H9 (cell line): ENCODE measurements around the gene KIAA1549. TPM values are rescaled to one million over a fixed set of nuclear protein-coding genes. Genes with fewer than 3 reads are reported as not detected.

Source experiments
- DNase-seq: peaks from one replicate; pipeline ENCODE4 v3.0.0-alpha.2; 2017
- H2AFZ ChIP-seq: one replicate; pipeline ENCODE4 v1.6.1; 2013; ENCODE audit warnings: mild to moderate bottlenecking, low read length, control low read depth, moderate library complexity
- H2AK5ac ChIP-seq: 2 replicates; pipeline ENCODE4 v1.6.1; 2013; ENCODE audit warnings: low read length, control low read depth, mixed read lengths; ENCODE audit not compliant: insufficient read length
- H2BK120ac ChIP-seq: one replicate; pipeline ENCODE4 v1.6.1; 2013; ENCODE audit warnings: low read depth, mild to moderate bottlenecking, low read length, control low read depth, inconsistent platforms; ENCODE audit not compliant: poor library complexity, severe bottlenecking
- H2BK12ac ChIP-seq: 2 replicates; pipeline ENCODE4 v1.6.1; 2013; ENCODE audit warnings: low read length, control low read depth, mixed read lengths, low read depth; ENCODE audit not compliant: insufficient read length
- H2BK15ac ChIP-seq: 2 replicates; pipeline ENCODE4 v1.6.1; 2013; ENCODE audit warnings: low read depth, low read length, control low read depth
- H2BK20ac ChIP-seq: one replicate; pipeline ENCODE4 v1.6.1; 2013; ENCODE audit warnings: low read depth, mild to moderate bottlenecking, low read length, control low read depth, inconsistent platforms; ENCODE audit not compliant: poor library complexity, severe bottlenecking
- H2BK5ac ChIP-seq: 2 replicates; pipeline ENCODE4 v1.6.1; 2013; ENCODE audit warnings: low read length, control low read depth, mixed read lengths; ENCODE audit not compliant: insufficient read length
- H3K14ac ChIP-seq: 2 replicates; pipeline ENCODE4 v1.6.1; 2013; ENCODE audit warnings: low read length, control low read depth; ENCODE audit not compliant: insufficient read depth
- H3K18ac ChIP-seq: 2 replicates; pipeline ENCODE4 v1.6.1; 2013; ENCODE audit warnings: low read depth, mild to moderate bottlenecking, mixed read lengths, low read length, control low read depth; ENCODE audit not compliant: insufficient read length
- H3K23ac ChIP-seq: 2 replicates; pipeline ENCODE4 v1.6.1; 2013; ENCODE audit warnings: low read length, control low read depth, mixed read lengths, low read depth; ENCODE audit not compliant: insufficient read length
- H3K23me2 ChIP-seq: 2 replicates; pipeline ENCODE4 v1.6.1; 2013; ENCODE audit warnings: low read depth, mild to moderate bottlenecking, mixed read lengths, low read length, control low read depth; ENCODE audit not compliant: insufficient read length, poor library complexity, severe bottlenecking
- H3K27ac ChIP-seq: 2 replicates; pipeline ENCODE4 v1.5.1; 2013; ENCODE audit warnings: low read length, control low read depth, mixed read lengths, low read depth; ENCODE audit not compliant: insufficient read length
- H3K27me3 ChIP-seq: 2 replicates; pipeline ENCODE4 v1.6.1; 2013; ENCODE audit warnings: low read length, control low read depth, inconsistent platforms; ENCODE audit not compliant: insufficient read depth
- H3K4ac ChIP-seq: 2 replicates; pipeline ENCODE4 v1.6.1; 2013; ENCODE audit warnings: low read depth, mild to moderate bottlenecking, control low read depth, inconsistent platforms, low read length, moderate library complexity
- H3K4me1 ChIP-seq: 2 replicates; pipeline ENCODE4 v1.6.1; 2013; ENCODE audit warnings: low read length, control low read depth, inconsistent platforms; ENCODE audit not compliant: insufficient read depth
- H3K4me2 ChIP-seq: 2 replicates; pipeline ENCODE4 v1.6.1; 2013; ENCODE audit warnings: low read length, control low read depth, mixed read lengths; ENCODE audit not compliant: insufficient read length, insufficient read depth
- H3K56ac ChIP-seq: 2 replicates; pipeline ENCODE4 v1.6.1; 2013; ENCODE audit warnings: low read depth, mild to moderate bottlenecking, mixed read lengths, low read length, control low read depth; ENCODE audit not compliant: insufficient read length
- H3K79me1 ChIP-seq: 2 replicates; pipeline ENCODE4 v1.6.1; 2013; ENCODE audit warnings: low read depth, mild to moderate bottlenecking, moderate library complexity, low read length, control low read depth, inconsistent platforms; ENCODE audit not compliant: insufficient read depth, poor library complexity, severe bottlenecking
- H3K79me2 ChIP-seq: 2 replicates; pipeline ENCODE4 v1.6.1; 2013; ENCODE audit warnings: low read length, control low read depth, inconsistent platforms; ENCODE audit not compliant: insufficient read depth
- H3K9ac ChIP-seq: 2 replicates; pipeline ENCODE4 v1.6.1; 2013; ENCODE audit warnings: low read length, control low read depth, mixed read lengths; ENCODE audit not compliant: insufficient read length; ENCODE audit errors: extremely low read depth
- H3K9me3 ChIP-seq: one replicate; pipeline ENCODE4 v1.6.1; 2013; ENCODE audit warnings: low read depth, low read length, inconsistent platforms; ENCODE audit not compliant: control insufficient read depth
- H3T11ph ChIP-seq: one replicate; pipeline ENCODE4 v1.6.1; 2013; ENCODE audit warnings: mild to moderate bottlenecking, low read length, control low read depth, inconsistent platforms
- H4K20me1 ChIP-seq: one replicate; pipeline ENCODE4 v1.6.1; 2013; ENCODE audit not compliant: control insufficient read depth, insufficient read length, insufficient read depth
- H4K5ac ChIP-seq: 2 replicates; pipeline ENCODE4 v1.6.1; 2013; ENCODE audit warnings: low read depth, mild to moderate bottlenecking, mixed read lengths, low read length, control low read depth; ENCODE audit not compliant: insufficient read length
- H4K8ac ChIP-seq: replicated peaks from 2 replicates; pipeline ENCODE4 v1.6.1; 2013; ENCODE audit warnings: low read length, control low read depth, mixed read lengths, low read depth; ENCODE audit not compliant: insufficient read length
- H4K91ac ChIP-seq: 2 replicates; pipeline ENCODE4 v1.6.1; 2013; ENCODE audit warnings: low read depth, mild to moderate bottlenecking, moderate library complexity, mixed read lengths, low read length, control low read depth; ENCODE audit not compliant: insufficient read length
- H3K27ac Mint-ChIP-seq, 3 experiments: 2 replicates in 2 of 3; 3 replicates in 1 of 3; pipeline ENCODE4 v1.8.0; 2020 to 2021; ENCODE audit warnings: mixed read lengths in 3 of 3, mild to moderate bottlenecking in 1 of 3, moderate library complexity in 1 of 3
- H3K27me3 Mint-ChIP-seq: 2 replicates; pipeline ENCODE4 v1.8.0; 2021; ENCODE audit warnings: low read depth, mild to moderate bottlenecking, moderate library complexity, mixed read lengths
- H3K36me3 Mint-ChIP-seq, 3 experiments: 2 replicates in 2 of 3; 3 replicates in 1 of 3; pipeline ENCODE4 v1.8.0; 2020 to 2021; ENCODE audit warnings: low read depth in 3 of 3, mixed read lengths in 3 of 3; ENCODE audit not compliant: insufficient read depth in 1 of 3
- H3K4me1 Mint-ChIP-seq, 2 experiments: 2 replicates each; pipeline ENCODE4 v1.8.0; 2020; ENCODE audit warnings: mixed read lengths in 2 of 2
- H3K4me3 Mint-ChIP-seq, 2 experiments: 2 replicates in 1 of 2; 3 replicates in 1 of 2; pipeline ENCODE4 v1.8.0; 2020 to 2021; ENCODE audit warnings: mild to moderate bottlenecking in 2 of 2, mixed read lengths in 2 of 2, moderate library complexity in 1 of 2
- H3K9me3 Mint-ChIP-seq, 2 experiments: 2 replicates in 1 of 2; 3 replicates in 1 of 2; pipeline ENCODE4 v1.8.0; 2020; ENCODE audit warnings: mild to moderate bottlenecking in 2 of 2, mixed read lengths in 2 of 2, moderate library complexity in 1 of 2
- WGBS: extraction: QIAGEN DNeasy Blood & Tissue Kit; methylation state at CpG from one replicate; pipeline ENCODE4 v1.1.7; 2013; ENCODE audit warnings: missing lambda C conversion rate, low lambda C conversion rate, mixed read lengths; ENCODE audit not compliant: insufficient read length; ENCODE audit errors: extremely low coverage; 5-methylcytosine and 5-hydroxymethylcytosine counted together
- total RNA-seq: library from RNA; stranded (reverse); gene quantifications from 2 replicates; pipeline ENCODE4 v1.2.1, GENCODE V29; 2021
- TF ChIP-seq, protein P1 (sequence below): fragments of 200-600 bp; sonication (generic); conservative IDR thresholded peaks from 3 replicates; pipeline ENCODE4 v1.8.0; 2021; ENCODE audit warnings: antibody characterized with exemption, mild to moderate bottlenecking

KIAA1549 gene
- total RNA-seq, 1 experiment from 2014 or later: 11.9 TPM

DNA sequence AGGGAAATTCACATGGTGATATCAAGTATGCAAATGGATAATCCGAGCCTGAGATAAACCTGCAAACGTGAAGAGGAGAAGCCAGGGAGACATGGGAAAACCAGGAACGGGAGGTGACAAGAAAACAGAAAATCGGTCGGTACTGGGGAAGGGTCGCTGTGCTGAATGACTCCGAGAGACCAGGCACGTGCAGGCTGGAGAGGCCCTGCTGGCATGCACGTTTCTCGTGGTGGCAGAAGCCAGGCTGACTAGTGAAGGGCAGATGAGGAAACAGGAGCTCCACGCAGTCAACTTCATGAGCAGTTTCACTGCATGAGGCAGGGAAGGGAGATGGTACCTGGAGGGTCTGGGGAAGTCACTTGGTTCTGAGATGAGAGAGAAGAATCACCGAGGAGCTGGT is 48.3 kb downstream of the KIAA1549 start:
- Histone ChIP-seq H2BK15ac (no peak overlapping the region), H4K91ac (no peak overlapping the region), H3T11ph (no peak overlapping the region), H3K9me3 (no peaks in the 10 kb centered on the region), H3K79me2 (no peaks in the 10 kb centered on the region), H3K27me3 (no peaks in the 10 kb centered on the region), H2BK5ac (no peak overlapping the region), H4K8ac (no peak overlapping the region), H3K14ac (no peak overlapping the region), H3K79me1 (no peaks in the 10 kb centered on the region), H3K4me1 (peaks cover 3% of the 10 kb centered on the region; the same call in 1 of the 2 replicates), H2AFZ (no peak overlapping the region), H3K4ac (no peak overlapping the region), H3K9ac (no peak overlapping the region), H4K5ac (no peak overlapping the region), H2BK12ac (no peak overlapping the region), H4K20me1 (no peaks in the 10 kb centered on the region), H3K23ac (no peak overlapping the region), H3K4me2 (no peak overlapping the region), H3K18ac (no peak overlapping the region), H2BK120ac (no peak overlapping the region), H3K27ac (no peak overlapping the region), H2AK5ac (no peak overlapping the region), H3K56ac (no peak overlapping the region), H2BK20ac (no peak overlapping the region), H3K23me2 (no peaks in the 10 kb centered on the region)
- Mint-ChIP-seq H3K36me3 (peaks cover 0 to 5% (median 5%) of the 10 kb centered on the region in 3 experiments; a peak in 5 of 7 replicates), H3K27me3 (no peaks in the 10 kb centered on the region), H3K27ac (peak overlapping the region in 2 of 3 experiments; percentile 11 to 58; a peak in 3 of 7 replicates), H3K4me1 (peaks cover 18 to 21% of the 10 kb centered on the region in 2 experiments), H3K9me3 (no peaks in the 10 kb centered on the region), H3K4me3 (no peak overlapping the region)
- no CpG with 5 or more reads among the region's 12 CpGs for WGBS
- TF ChIP-seq, protein P1, sequence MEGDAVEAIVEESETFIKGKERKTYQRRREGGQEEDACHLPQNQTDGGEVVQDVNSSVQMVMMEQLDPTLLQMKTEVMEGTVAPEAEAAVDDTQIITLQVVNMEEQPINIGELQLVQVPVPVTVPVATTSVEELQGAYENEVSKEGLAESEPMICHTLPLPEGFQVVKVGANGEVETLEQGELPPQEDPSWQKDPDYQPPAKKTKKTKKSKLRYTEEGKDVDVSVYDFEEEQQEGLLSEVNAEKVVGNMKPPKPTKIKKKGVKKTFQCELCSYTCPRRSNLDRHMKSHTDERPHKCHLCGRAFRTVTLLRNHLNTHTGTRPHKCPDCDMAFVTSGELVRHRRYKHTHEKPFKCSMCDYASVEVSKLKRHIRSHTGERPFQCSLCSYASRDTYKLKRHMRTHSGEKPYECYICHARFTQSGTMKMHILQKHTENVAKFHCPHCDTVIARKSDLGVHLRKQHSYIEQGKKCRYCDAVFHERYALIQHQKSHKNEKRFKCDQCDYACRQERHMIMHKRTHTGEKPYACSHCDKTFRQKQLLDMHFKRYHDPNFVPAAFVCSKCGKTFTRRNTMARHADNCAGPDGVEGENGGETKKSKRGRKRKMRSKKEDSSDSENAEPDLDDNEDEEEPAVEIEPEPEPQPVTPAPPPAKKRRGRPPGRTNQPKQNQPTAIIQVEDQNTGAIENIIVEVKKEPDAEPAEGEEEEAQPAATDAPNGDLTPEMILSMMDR: no peak
- no peak for DNase-seq
